NCI-H1048 (cell line): ENCODE results near the gene CAMKV.
"Not testable (repeated sequence)": the region's sequence is repeated elsewhere in the genome, so short reads cannot be mapped to it uniquely, and the experiment has no call there.

Source experiments
- DNase-seq: peaks from one replicate; lab custom pipeline; 2025; lab: John Stamatoyannopoulos, UW

Gene CAMKV, protein sequence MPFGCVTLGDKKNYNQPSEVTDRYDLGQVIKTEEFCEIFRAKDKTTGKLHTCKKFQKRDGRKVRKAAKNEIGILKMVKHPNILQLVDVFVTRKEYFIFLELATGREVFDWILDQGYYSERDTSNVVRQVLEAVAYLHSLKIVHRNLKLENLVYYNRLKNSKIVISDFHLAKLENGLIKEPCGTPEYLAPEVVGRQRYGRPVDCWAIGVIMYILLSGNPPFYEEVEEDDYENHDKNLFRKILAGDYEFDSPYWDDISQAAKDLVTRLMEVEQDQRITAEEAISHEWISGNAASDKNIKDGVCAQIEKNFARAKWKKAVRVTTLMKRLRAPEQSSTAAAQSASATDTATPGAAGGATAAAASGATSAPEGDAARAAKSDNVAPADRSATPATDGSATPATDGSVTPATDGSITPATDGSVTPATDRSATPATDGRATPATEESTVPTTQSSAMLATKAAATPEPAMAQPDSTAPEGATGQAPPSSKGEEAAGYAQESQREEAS

DNA sequence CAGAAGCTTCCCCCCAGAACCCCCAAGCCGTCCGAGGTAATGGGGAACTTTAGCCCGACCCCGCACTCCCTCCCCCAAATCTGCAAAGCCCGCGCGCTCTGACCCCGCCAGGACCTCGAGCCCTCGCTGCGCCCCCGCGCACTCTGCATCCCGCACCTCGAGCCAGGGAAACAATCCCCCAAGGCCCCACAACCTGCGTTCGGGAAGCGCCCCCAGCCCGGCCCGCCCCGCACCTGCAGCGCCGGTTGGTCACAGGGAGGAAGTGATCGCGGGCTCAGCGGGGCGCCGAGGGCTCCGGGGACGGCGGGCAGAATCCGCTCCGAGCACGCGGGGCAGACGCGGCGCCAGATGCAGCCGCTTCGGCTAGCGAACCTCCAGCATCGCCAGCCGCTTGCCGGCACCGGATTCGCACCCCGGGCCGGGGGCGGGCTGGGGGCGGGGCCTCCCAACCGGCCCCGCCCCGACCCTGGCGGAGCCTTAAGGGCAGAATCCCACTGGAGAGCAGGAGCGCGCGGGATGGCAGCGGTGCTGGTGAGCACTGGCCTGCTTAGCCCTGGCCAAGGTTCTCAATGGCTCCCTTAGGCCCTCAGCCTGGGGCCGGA lies at the start of gene CAMKV:
CAMKV (minus strand) TSS at position 382 of the 602 bp plus-strand sequence. CDS start 7,518 bp downstream, outside the sequence.
- DNase-seq, result no peak

DNA sequence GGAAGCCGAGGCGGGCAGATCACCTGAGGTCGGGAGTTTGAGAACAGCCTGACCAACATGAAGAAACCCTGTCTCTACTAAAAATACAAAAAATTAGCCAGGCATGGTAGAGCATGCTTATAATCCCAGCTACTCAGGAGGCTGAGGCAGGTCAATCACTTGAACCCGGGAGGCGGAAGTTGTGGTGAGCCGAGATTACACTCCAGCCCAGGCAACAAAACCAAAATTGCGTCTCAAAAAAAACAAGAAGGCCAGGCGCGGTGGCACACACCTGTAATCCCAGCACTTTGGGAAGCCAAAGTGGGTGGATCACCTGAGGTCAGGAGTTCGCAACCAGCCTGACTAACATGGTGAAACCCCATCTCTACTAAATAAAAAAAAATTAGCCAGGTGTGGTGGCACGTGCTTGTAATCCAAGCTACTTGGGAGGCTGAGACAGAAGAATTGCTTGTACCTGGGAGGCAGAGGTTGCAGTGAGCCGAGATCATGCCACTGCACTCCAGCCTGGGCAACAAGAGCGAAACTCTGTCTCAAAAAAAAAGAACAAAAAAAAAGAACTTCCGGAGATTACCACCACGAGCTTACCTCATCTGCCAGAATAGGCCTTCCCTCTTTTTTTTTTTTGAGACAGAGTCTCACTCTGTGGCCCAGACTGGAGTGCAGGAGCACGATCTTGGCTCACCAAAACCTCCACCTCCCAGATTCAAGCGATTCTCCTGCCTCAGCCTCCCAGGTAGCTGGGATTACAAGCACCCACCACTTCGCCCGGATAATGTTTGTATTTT lies 48.3 kb upstream of the CAMKV start:
- not testable (repeated sequence) for DNase-seq

DNA sequence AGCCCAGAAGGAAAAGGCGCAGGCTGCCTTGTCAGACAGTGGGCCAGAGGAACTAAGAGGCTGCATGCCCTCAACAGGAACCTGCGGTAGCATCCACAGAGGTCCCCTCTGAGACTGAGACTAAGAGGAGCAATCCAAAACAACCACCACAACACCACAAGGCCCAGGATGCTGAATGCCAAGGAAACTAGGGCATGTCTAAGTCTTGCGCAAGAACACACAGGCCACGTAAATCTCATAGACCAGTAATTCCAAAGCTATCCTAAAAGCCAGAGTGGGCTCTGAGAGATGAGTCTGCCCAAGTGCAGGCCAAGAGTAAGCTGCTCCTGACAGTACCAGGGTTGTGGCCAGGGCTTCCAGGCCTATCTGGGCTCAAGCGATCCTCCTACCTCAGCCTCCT lies 47.0 kb upstream of the CAMKV start:
- DNase-seq, result no peak

GRCh38 chr3:49914906-49915305 lies 45.2 kb upstream of the CAMKV start:
- DNase-seq, result no peak

GRCh38 chr3:49912881-49913281 lies 43.2 kb upstream of the CAMKV start:
- DNase-seq, result no peak

- DNase-seq, result no peak
Measured at GRCh38 chr3:49911611-49912010, 41.9 kb upstream of the CAMKV start.

GRCh38 chr3:49911124-49911420 lies 41.4 kb upstream of the CAMKV start:
- no peak for DNase-seq

- DNase-seq, result no peak
Measured at GRCh38 chr3:49910409-49911123, 40.9 kb upstream of the CAMKV start.

GRCh38 chr3:49908373-49909199 lies 38.9 kb upstream of the CAMKV start:
- DNase-seq, result no peak

DNA sequence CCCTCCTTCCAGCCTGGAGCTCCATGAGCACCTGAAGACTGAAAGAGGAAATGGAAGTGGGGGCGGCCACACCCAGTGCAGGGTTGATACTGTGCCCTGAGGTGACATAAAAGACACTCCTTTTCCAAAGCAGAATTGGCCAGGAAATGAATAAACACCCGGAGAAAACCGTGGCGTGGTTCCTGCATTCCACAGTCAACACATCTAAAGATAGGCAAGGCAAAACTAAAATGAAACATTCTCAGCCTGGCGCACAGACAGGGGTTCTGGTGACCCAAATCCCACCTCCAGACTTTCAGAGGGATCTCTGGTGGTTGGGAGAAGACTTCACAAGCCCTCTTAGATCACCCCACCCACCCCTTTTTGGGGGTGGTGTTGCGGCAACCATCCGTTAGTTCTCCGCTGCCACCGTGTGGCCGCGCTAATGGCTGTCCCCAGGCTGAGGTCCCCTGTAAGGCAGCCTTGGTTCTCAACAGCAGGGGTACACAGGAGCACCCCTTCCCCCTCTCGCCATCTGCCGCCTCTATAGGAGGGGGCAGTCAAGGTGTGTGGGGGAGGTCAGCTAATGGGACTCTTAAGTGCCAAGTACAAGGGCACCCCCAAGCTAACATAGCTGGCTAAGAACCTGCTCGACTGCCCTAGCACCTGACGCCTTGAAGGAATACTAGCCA lies 36.5 kb upstream of the CAMKV start:
- DNase-seq, result no peak

- DNase-seq, result not testable (repeated sequence)
Measured at GRCh38 chr3:49904448-49904847, 34.7 kb upstream of the CAMKV start.

DNA sequence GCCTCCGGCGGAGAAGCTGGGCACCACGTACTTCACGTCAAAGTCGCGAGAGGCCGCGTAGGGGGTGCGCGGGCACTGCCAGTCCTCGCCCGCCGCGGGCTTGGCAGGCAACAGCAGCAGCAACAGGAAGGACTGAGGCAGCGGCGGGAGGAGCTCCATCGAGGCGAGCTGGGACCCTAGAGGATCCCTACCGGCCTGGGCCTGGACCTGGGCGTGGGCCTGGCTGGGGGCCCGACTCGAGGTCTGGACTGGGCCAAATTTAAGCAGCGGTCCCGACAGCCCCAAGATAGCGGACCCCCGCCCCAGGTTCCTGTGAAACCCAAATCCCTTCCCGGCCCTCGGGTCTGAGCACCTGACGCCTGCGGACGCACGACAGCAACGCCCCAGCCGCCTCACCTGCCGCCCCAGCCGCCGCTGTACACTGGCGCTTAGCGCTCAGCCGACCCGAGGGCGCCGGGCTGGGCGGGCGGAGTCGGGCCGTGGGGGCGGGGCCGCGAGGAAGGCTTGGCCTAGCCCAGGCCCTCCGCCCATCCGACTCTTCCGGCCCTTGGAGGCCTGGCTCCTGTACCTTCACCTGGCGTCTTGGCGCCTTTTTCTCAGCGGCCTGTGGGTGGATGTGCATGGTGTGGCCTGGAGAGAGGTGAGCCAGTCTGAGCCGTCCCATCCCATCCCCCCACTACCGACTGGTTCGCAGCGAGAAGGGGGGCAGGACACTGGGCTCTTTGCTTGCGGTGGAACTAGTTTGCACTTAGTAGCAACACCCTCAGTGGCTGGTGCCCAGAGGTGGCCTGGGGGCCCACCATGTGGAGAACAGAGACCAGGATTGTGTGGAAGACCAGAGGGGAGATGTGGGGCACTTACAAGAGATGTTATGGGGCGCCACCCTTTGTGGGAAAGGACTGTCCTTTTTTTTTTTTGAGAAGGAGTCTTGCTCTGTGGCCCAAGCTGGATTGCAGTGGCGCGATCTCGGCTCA lies 34.0 kb upstream of the CAMKV start, which contains the start of gene MST1R:
MST1R (minus strand) TSS at position 423 of the 974 bp plus-strand sequence; CDS start at position 159, 264 bp downstream.
- peak; percentile 66 for DNase-seq

GRCh38 chr3:49902511-49903345 lies 33.0 kb upstream of the CAMKV start:
- no peak for DNase-seq

DNA sequence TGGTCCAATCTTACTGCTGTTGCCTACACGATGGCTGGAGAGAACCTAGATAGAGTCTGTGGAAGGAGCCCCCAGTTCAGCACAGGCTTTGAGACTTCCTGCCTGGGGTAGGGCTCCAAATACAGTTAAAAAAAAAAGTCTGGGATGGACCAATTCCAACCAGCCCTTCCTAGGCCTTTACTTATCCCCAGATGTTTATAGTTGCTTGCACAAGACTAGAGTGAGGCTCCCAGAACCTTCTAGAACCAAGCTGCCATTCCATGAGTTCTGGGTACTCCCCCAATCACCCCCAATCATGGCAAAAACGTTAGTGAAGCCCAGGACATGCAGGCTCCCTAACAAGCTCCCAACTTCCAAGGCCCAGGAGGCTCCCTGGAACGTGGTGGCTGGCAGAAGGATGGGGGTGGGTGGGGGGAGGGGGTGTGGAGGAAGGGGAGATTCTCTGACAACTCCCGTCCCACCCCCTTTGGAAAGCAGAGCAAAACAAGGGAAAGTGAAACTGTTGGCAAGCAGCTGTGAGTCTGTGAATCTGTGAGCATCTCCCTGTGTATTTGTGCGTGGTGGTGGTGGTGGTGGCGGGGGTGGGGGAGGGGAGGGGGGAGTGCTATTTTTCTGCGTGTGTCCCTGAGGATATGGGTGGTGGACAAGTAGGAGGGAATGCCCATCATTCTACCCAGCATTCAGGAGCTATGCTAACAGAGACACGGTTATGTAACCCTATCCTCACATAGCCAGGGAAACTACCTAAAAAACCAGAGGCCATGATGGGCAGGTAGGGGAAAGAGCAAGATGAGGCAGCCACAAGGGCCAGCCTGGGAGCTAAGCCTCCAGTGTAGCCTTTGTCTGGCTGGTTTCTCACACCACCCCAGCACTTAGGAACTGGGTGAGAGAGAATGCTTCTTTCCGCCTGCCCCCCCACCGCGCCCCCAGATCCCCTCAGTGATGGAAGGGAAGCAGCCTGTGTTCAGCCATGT lies 31.9 kb upstream of the CAMKV start:
- no peak for DNase-seq

- no peak for DNase-seq
Measured at GRCh38 chr3:49900491-49901153, 30.9 kb upstream of the CAMKV start.

- no peak for DNase-seq
Measured at GRCh38 chr3:49899815-49900214, 30.1 kb upstream of the CAMKV start.

DNA sequence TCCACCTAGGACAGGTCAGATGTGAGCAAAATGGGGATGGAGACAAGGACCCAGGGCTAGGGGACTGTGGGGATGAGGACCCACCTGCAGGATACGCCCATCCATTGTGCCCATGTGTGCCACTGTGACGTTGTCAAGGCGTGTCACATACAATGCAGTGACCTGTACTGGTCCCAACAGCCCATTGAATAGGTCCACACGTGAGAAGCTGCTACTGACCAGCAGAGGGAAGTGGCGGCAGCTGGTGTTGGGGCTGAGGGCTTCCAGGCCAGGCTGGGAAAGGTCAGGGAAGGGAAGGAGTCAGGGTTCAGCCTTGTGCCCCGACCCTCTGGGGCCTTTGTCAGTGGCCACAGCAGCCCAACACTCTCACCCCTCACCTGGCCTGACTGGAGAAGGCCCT lies 29.3 kb upstream of the CAMKV start:
- DNase-seq, result no peak
